ENCODE measurements around the gene JUNB. TPM values are rescaled to one million over a fixed set of nuclear protein-coding genes. Genes with fewer than 3 reads are reported as not detected.

Gene JUNB
- total and polyA plus RNA-seq, 2 of the 13 experiments (the other 11 are each of a cell fraction or from before 2014, with no cell fraction given): 7.7 to 8.2 TPM

DNA sequence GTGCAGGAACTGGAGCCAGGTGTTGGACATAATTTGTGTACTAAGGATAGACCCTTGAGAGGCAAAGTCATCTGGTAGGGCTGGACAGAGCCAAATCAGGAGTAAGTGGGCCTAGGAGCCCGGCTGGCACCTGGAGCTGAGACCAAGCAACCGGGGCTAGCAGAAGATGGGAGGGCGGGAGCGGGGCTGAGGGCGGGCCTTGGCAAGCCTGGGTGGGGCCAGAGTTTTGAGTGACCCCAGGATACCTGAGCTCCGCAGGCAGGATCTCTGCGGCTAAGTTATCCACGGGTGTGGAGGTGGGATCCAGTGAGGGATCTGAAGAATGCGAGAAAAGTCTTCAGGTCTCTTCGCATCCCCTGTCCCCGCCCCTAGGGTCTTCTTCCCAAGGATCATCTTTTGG is 24.1 kb upstream of the JUNB start:
- Histone ChIP-seq H3K27ac (ENCODE audit: extremely low read length, insufficient read depth, low read length) (no peak overlapping the region), H2AFZ (ENCODE audit: low read length) (no peak overlapping the region), H3K9ac (ENCODE audit: insufficient read depth, low read depth, low read length) (no peak overlapping the region), H3K9me3 (ENCODE audit: low read length) (no peaks in the 10 kb centered on the region), H3K79me2 (ENCODE audit: insufficient read depth, low read length) (no peaks in the 10 kb centered on the region), H3K4me2 (ENCODE audit: low read depth, low read length) (no peak overlapping the region), H3K4me1 (ENCODE audit: insufficient read depth, low read length) (0 out of 2 replicates have a peak, but pooled peaks cover 4% of the 10 kb centered on the region), H3K27me3 (ENCODE audit: control insufficient read depth in 1 of 2, insufficient read depth in 2 of 2, low read length in 2 of 2) (no peaks in the 10 kb centered on the region), H4K20me1 (ENCODE audit: insufficient read depth, low read length) (no peaks in the 10 kb centered on the region), H3K36me3 (replicated peaks in 1 of 2; ENCODE audit: control insufficient read depth in 1 of 2, insufficient read depth in 2 of 2, low read length in 2 of 2) (0 out of 5 replicates have a peak, but pooled peaks cover 0 to 1% of the 10 kb centered on the region in 2 experiments), H3K4me3 (replicated peaks in 1 of 3; ENCODE audit: insufficient read depth in 1 of 3, low read depth in 2 of 3, low read length in 3 of 3) (no peak overlapping the region)
- ATAC-seq: no peak
- intact Hi-C loops (cut with micrococcal nuclease; ENCODE audit: unreplicated experiment) (loop anchor here (2.0 kb wide), 1 partner anchor 82 kb away; no protein-coding TSS in a partner anchor), in situ Hi-C loops (cut with HindIII; ENCODE audit: extremely low pct_ligation_motif_present, low pct_unique_long_range_greater_than_20kb) (loop anchor here (5.0 kb wide), 1 partner anchor 35 kb away; the partner anchor contains the start of genes PRDX2 and THSD8)
- no peak for DNase-seq (ENCODE audit: low spot score)
- CTCF ChIA-PET (ENCODE audit: low intra/inter-chr PET ratio, low total read pairs): no interaction called here
- BruUV-seq (replicated peaks): no TSS peak
- FAIRE-seq: no peak
- POLR2A ChIA-PET: interaction anchor here (1.5 to 2.4 kb wide), 2 partner anchors 8 to 25 kb away, joined by 13 to 31 read pairs; partner anchors contain the start of genes HOOK2 and JUNB
- WGBS (ENCODE audit: low lambda C conversion rate): 97% methylated on average over 11 of the region's 11 CpGs
- TF ChIP-seq EEA1 (CRISPR knock-in tag; IDR thresholded peaks at IDR 0.05; ENCODE audit: borderline replicate concordance): no peak
- TF ChIP-seq ZNF562 (CRISPR knock-in tag; IDR thresholded peaks at IDR 0.05; ENCODE audit: borderline replicate concordance): no peak
- no peak for TF ChIP-seq ZNF205 (CRISPR knock-in tag; IDR thresholded peaks at IDR 0.05)
- no peak for TF ChIP-seq NBN (conservative IDR thresholded peaks at IDR 0.05)
- TF ChIP-seq ZNF788 (CRISPR knock-in tag; IDR thresholded peaks at IDR 0.05; ENCODE audit: borderline replicate concordance): no peak
- TF ChIP-seq, protein P1, sequence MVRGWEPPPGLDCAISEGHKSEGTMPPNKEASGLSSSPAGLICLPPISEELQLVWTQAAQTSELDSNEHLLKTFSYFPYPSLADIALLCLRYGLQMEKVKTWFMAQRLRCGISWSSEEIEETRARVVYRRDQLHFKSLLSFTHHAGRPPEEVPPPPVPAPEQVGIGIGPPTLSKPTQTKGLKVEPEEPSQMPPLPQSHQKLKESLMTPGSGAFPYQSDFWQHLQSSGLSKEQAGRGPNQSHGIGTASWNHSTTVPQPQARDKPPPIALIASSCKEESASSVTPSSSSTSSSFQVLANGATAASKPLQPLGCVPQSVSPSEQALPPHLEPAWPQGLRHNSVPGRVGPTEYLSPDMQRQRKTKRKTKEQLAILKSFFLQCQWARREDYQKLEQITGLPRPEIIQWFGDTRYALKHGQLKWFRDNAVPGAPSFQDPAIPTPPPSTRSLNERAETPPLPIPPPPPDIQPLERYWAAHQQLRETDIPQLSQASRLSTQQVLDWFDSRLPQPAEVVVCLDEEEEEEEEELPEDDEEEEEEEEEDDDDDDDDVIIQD (CRISPR knock-in tag; IDR thresholded peaks at IDR 0.05; ENCODE audit: low read depth): no peak
- no peak for TF ChIP-seq ZNF530 (CRISPR knock-in tag; IDR thresholded peaks at IDR 0.05; ENCODE audit: low read depth)
- TF ChIP-seq, protein P2, sequence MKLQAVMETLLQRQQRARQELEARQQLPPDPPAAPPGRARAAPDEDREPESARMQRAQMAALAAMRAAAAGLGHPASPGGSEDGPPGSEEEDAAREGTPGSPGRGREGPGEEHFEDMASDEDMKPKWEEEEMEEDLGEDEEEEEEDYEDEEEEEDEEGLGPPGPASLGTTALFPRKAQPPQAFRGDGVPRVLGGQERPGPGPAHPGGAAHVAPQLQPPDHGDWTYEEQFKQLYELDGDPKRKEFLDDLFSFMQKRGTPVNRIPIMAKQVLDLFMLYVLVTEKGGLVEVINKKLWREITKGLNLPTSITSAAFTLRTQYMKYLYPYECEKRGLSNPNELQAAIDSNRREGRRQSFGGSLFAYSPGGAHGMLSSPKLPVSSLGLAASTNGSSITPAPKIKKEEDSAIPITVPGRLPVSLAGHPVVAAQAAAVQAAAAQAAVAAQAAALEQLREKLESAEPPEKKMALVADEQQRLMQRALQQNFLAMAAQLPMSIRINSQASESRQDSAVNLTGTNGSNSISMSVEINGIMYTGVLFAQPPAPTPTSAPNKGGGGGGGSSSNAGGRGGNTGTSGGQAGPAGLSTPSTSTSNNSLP (IDR thresholded peaks at IDR 0.05; ENCODE audit: low read depth, low read length): no peak
- no peak for TF ChIP-seq ZNF841 (CRISPR knock-in tag; IDR thresholded peaks at IDR 0.05; ENCODE audit: borderline replicate concordance)
- TF ChIP-seq, protein P3, sequence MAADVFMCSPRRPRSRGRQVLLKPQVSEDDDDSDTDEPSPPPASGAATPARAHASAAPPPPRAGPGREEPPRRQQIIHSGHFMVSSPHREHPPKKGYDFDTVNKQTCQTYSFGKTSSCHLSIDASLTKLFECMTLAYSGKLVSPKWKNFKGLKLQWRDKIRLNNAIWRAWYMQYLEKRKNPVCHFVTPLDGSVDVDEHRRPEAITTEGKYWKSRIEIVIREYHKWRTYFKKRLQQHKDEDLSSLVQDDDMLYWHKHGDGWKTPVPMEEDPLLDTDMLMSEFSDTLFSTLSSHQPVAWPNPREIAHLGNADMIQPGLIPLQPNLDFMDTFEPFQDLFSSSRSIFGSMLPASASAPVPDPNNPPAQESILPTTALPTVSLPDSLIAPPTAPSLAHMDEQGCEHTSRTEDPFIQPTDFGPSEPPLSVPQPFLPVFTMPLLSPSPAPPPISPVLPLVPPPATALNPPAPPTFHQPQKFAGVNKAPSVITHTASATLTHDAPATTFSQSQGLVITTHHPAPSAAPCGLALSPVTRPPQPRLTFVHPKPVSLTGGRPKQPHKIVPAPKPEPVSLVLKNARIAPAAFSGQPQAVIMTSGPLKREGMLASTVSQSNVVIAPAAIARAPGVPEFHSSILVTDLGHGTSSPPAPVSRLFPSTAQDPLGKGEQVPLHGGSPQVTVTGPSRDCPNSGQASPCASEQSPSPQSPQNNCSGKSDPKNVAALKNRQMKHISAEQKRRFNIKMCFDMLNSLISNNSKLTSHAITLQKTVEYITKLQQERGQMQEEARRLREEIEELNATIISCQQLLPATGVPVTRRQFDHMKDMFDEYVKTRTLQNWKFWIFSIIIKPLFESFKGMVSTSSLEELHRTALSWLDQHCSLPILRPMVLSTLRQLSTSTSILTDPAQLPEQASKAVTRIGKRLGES (CRISPR knock-in tag; IDR thresholded peaks at IDR 0.05; ENCODE audit: borderline replicate concordance): no peak
- TF ChIP-seq, protein P4, sequence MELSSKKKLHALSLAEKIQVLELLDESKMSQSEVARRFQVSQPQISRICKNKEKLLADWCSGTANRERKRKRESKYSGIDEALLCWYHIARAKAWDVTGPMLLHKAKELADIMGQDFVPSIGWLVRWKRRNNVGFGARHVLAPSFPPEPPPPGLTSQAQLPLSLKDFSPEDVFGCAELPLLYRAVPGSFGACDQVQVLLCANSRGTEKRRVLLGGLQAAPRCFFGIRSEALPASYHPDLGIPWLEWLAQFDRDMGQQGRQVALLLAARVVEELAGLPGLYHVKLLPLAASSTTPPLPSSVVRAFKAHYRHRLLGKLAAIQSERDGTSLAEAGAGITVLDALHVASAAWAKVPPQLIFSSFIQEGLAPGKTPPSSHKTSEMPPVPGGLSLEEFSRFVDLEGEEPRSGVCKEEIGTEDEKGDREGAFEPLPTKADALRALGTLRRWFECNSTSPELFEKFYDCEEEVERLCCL (CRISPR knock-in tag; IDR thresholded peaks at IDR 0.05; ENCODE audit: borderline replicate concordance): no peak
- no peak for TF ChIP-seq TRIM24 (CRISPR knock-in tag; IDR thresholded peaks at IDR 0.05)
- TF ChIP-seq ZFP90 (CRISPR knock-in tag; IDR thresholded peaks at IDR 0.05; ENCODE audit: borderline replicate concordance): no peak
- TF ChIP-seq SRF (IDR thresholded peaks at IDR 0.05; ENCODE audit: low read depth, low read length): no peak
- TF ChIP-seq ZNF652 (CRISPR knock-in tag; IDR thresholded peaks at IDR 0.05; ENCODE audit: borderline replicate concordance, low read depth): no peak
- TF ChIP-seq, protein P5, sequence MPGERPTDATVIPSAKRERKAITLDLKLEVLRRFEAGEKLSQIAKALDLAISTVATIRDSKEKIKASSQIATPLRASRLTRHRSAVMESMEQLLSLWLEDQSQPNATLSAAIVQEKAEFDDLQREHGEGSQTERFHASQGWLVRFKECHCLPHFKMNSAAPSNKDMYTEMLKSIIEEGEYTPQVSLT (CRISPR knock-in tag; IDR thresholded peaks at IDR 0.05; ENCODE audit: borderline replicate concordance, low read depth): no peak
- TF ChIP-seq, protein P6, sequence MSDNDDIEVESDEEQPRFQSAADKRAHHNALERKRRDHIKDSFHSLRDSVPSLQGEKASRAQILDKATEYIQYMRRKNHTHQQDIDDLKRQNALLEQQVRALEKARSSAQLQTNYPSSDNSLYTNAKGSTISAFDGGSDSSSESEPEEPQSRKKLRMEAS (IDR thresholded peaks at IDR 0.05): no peak
- TF ChIP-seq CEBPG (CRISPR knock-in tag; IDR thresholded peaks at IDR 0.05): no peak

Measured in HepG2 (cell line).